ENCODE data around the gene RDH16.
"Not testable (repeated sequence)": the region's sequence is repeated elsewhere in the genome, so short reads cannot be mapped to it uniquely, and the experiment has no call there.

RDH16 gene

GRCh38 chr12:56965124-56965523, 7.7 kb upstream of the RDH16 start:
- H3F3A ChIP-seq (ENCODE audit: insufficient read depth, low read length); H3K4me3 ChIP-seq (ENCODE audit: low read depth, low read length, poor library complexity, severe bottlenecking); H3K4me2 ChIP-seq (ENCODE audit: low read length); H3K9me2 ChIP-seq (ENCODE audit: low read depth, low read length); H3K36me3 ChIP-seq (ENCODE audit: insufficient read depth, low read length); H3K79me2 ChIP-seq (ENCODE audit: insufficient read depth, low read length); H3K4me1 ChIP-seq (ENCODE audit: insufficient read depth, low read length, severe bottlenecking); H3K27ac ChIP-seq (ENCODE audit: low read depth, low read length, poor library complexity, severe bottlenecking); H3K9ac ChIP-seq (ENCODE audit: low read length); H3K27me3 ChIP-seq (ENCODE audit: insufficient read depth, low read length); H3K9me3 ChIP-seq (ENCODE audit: low read length); H2AFZ ChIP-seq (ENCODE audit: low read length); H4K20me1 ChIP-seq (ENCODE audit: insufficient read depth, low read length): not testable (repeated sequence)

DNA sequence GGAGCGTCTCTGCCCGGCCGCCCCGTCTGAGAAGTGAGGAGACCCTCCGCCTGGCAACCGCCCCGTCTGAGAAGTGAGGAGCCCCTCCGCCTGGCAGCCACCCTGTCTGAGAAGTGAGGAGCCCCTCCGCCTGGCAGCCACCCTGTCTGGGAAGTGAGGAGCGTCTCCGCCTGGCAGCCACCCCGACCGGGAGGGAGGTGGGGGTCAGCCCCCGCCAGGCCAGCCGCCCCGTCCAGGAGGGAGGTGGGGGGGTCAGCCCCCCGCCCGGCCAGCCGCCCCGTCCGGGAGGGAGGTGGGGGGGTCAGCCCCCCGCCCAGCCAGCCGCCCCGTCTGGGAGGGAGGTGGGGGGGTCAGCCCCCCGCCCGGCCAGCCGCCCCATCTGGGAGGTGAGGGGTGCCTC, 6.1 kb upstream of the RDH16 start:
- H2AFZ ChIP-seq (ENCODE audit: low read length); H3K9ac ChIP-seq (ENCODE audit: low read length); H3K4me1 ChIP-seq (ENCODE audit: insufficient read depth, low read length, severe bottlenecking); H3K79me2 ChIP-seq (ENCODE audit: insufficient read depth, low read length); H3K4me3 ChIP-seq (ENCODE audit: low read depth, low read length, poor library complexity, severe bottlenecking); H3F3A ChIP-seq (ENCODE audit: insufficient read depth, low read length); H3K4me2 ChIP-seq (ENCODE audit: low read length); H3K9me2 ChIP-seq (ENCODE audit: low read depth, low read length); H3K27me3 ChIP-seq (ENCODE audit: insufficient read depth, low read length); H3K27ac ChIP-seq (ENCODE audit: low read depth, low read length, poor library complexity, severe bottlenecking); H3K36me3 ChIP-seq (ENCODE audit: insufficient read depth, low read length); H4K20me1 ChIP-seq (ENCODE audit: insufficient read depth, low read length); H3K9me3 ChIP-seq (ENCODE audit: low read length): not testable (repeated sequence)

GRCh38 chr12:56962247-56962646, 4.8 kb upstream of the RDH16 start:
- not testable (repeated sequence) for H3K4me2 ChIP-seq (ENCODE audit: low read length); H3F3A ChIP-seq (ENCODE audit: insufficient read depth, low read length); H3K9me2 ChIP-seq (ENCODE audit: low read depth, low read length); H4K20me1 ChIP-seq (ENCODE audit: insufficient read depth, low read length); H3K27me3 ChIP-seq (ENCODE audit: insufficient read depth, low read length); H2AFZ ChIP-seq (ENCODE audit: low read length); H3K27ac ChIP-seq (ENCODE audit: low read depth, low read length, poor library complexity, severe bottlenecking); H3K4me1 ChIP-seq (ENCODE audit: insufficient read depth, low read length, severe bottlenecking); H3K9ac ChIP-seq (ENCODE audit: low read length); H3K9me3 ChIP-seq (ENCODE audit: low read length); H3K79me2 ChIP-seq (ENCODE audit: insufficient read depth, low read length); H3K4me3 ChIP-seq (ENCODE audit: low read depth, low read length, poor library complexity, severe bottlenecking); H3K36me3 ChIP-seq (ENCODE audit: insufficient read depth, low read length)

DNA sequence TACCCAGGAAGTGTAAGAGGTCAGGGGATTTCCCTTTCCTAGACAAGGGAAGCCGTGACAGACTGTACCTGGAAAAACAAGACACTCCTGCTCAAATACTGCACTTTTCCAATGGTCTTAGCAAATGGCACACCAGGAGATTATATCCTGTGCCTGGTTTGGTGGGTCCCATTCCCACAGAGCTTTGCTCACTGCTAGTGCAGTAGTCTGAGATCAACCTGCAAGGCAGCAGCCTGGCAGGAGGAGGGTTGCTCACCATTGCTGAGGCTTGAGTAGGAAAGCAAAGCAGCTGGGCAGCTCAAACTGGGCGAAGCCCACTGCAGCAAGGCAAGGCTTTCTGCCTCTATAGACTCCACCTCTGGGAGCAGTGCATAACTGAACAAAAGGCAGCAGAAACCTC, 1.0 kb upstream of the RDH16 start:
- TF ChIP-seq CTCF (IDR thresholded peaks at IDR 0.05; ENCODE audit: low read length) (no peak), EZH2 (IDR thresholded peaks at IDR 0.05; ENCODE audit: borderline replicate concordance, low read length) (no peak)
- Histone ChIP-seq H3K79me2 (ENCODE audit: insufficient read depth, low read length) (no peaks in the 10 kb centered on the region), H3K4me2 (ENCODE audit: low read length) (no peak overlapping the region)

GRCh38 chr12:56955631-56956256, 1.7 kb downstream of the RDH16 start:
- no peak for TF ChIP-seq CTCF (IDR thresholded peaks at IDR 0.05; ENCODE audit: low read length)
- no peak for TF ChIP-seq EZH2 (IDR thresholded peaks at IDR 0.05; ENCODE audit: borderline replicate concordance, low read length)
- Histone ChIP-seq H3K4me3 (ENCODE audit: low read depth, low read length, poor library complexity, severe bottlenecking) (no peak overlapping the region), H3K79me2 (ENCODE audit: insufficient read depth, low read length) (no peaks in the 10 kb centered on the region), H4K20me1 (ENCODE audit: insufficient read depth, low read length) (no peaks in the 10 kb centered on the region), H3K27ac (ENCODE audit: low read depth, low read length, poor library complexity, severe bottlenecking) (no peak overlapping the region), H3K9me2 (ENCODE audit: low read depth, low read length) (no peaks in the 10 kb centered on the region), H3K4me2 (ENCODE audit: low read length) (no peak overlapping the region), H3K4me1 (ENCODE audit: insufficient read depth, low read length, severe bottlenecking) (no peaks in the 10 kb centered on the region), H3K36me3 (ENCODE audit: insufficient read depth, low read length) (no peaks in the 10 kb centered on the region), H3K27me3 (ENCODE audit: insufficient read depth, low read length) (no peaks in the 10 kb centered on the region; the same call in 1 of the 2 replicates), H3K9ac (ENCODE audit: low read length) (no peak overlapping the region), H2AFZ (ENCODE audit: low read length) (no peak overlapping the region), H3F3A (ENCODE audit: insufficient read depth, low read length) (no peaks in the 10 kb centered on the region), H3K9me3 (ENCODE audit: low read length) (no peaks in the 10 kb centered on the region)

More for the DNA sequence above, 1.0 kb upstream of the RDH16 start:
- H3K4me1 ChIP-seq (ENCODE audit: insufficient read depth, low read length, severe bottlenecking), result no peaks in the 10 kb centered on the region
- H3K9me3 ChIP-seq (ENCODE audit: low read length), result no peaks in the 10 kb centered on the region
- no peaks in the 10 kb centered on the region for H3K9me2 ChIP-seq (ENCODE audit: low read depth, low read length)
- no peak overlapping the region for H3K4me3 ChIP-seq (ENCODE audit: low read depth, low read length, poor library complexity, severe bottlenecking)
- no peaks in the 10 kb centered on the region for H3F3A ChIP-seq (ENCODE audit: insufficient read depth, low read length)
- no peaks in the 10 kb centered on the region for H4K20me1 ChIP-seq (ENCODE audit: insufficient read depth, low read length)
- H3K27ac ChIP-seq (ENCODE audit: low read depth, low read length, poor library complexity, severe bottlenecking), result no peak overlapping the region
- no peaks in the 10 kb centered on the region; the same call in 1 of the 2 replicates for H3K27me3 ChIP-seq (ENCODE audit: insufficient read depth, low read length)
- no peak overlapping the region for H2AFZ ChIP-seq (ENCODE audit: low read length)
- no peaks in the 10 kb centered on the region for H3K36me3 ChIP-seq (ENCODE audit: insufficient read depth, low read length)
- H3K9ac ChIP-seq (ENCODE audit: low read length), result no peak overlapping the region

Measured in OCI-LY1 (cell line).